ENCODE results near the gene HSPG2. TPM values are rescaled to one million over a fixed set of nuclear protein-coding genes. Genes with fewer than 3 reads are reported as not detected.

The HSPG2 gene
- total RNA-seq, 1 donor from 2014 or later, result 912 TPM

DNA sequence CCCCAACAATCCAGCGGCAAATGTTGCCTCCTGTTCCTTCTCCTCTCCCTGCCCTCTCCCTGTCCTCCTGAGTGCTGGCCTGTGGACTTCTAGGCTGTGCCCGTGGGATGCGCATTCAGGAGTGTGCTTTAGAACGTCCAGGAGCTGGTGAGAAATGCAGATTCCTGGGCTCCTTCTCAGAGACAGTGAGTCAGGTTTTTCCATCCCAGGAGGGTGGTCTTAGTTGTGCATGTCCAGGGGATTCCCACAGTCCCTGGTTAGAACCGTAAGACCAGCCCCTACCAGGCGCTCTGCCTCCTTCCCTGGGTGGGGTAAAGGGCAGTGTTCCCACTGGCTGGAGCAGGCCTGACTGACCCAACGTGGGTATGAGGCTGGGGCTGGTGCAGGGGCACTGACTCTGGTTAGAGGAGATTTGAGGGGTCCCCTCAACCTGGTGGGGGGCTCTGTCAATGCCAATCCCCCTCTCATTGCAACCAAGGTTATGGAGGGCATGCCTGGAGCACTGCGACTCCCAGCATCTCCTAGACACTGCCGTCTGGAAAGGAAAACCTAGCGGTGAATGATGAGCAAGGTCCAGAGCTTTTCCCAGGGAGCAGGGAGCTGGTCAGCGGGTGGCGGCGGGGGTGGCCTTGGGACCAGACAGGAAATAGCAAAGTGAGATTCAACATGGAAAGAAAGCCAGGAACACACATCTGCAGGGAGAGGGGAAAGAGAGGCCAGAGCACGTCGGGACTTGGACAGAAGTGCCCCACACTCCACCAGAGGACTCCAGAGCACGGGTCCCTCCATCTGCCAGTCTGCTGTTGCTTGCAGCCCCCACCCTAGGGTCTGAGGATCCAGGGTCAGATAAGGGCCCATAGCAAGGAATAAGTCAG is 38.5 kb downstream of the HSPG2 start:
- no peak for DNase-seq (ENCODE audit: low read depth)

DNA sequence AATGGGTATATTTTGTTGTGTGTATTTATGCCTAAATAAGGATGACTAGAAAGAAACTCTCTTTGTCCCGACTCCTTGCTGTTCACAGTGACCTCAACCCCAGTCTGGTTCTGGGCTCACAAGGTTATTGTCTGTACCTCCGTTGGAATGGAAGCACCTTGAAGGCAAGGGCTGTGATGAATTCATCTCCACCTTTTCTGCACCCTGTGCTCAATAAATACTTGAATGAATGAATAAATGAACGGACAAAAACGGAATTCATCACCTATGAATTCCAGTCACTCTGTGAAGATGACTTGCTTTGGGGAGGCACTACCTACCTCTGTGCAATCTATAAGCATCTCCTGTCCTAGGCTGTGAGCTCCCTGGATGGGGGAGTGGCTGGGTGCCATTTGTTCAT is 39.3 kb downstream of the HSPG2 start:
- no peak for DNase-seq (ENCODE audit: low read depth)

DNA sequence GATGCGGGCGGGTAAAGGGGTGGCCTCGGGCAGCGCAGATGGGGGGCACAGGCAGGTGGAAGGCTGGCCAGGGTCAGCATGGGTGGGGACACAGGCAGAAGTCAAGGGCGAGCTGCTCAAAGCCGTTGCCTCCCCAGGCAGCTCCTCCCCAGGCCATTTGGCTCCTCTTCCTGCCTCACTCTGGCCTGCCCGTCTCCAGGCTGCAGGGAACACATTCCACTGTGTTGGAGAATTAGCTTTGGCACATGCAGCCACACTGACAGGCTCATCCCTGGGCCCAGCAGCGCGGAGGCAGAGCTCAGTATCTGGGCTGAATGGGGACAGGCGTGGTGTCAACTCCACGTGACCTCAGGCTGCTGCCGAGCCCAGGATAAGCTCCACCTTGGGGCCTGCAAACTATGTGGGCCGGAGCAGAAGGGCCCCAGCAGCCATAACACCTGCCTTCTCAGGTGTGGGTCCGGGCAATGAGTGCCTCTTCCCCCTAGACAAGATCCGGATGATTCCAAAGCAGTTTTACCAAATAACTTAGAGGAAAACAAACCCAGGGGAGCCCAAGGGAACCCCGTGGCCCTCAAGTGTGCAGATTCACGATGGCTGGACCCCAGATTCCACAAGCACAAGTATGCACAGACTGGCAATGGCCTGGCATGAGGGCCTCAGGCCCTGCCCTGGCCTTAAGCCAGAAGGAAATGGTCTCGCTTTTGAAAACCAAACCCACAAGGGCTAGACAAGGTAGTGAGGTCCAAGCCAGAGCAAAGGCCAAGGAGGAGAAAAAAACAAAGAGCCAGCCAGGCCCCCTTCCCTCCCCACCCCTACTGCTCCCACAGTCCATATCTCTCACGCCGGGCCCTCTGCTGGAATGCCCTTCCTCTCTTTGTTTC is 40.2 kb downstream of the HSPG2 start:
- peak; percentile 20 for DNase-seq (ENCODE audit: low read depth)

DNA sequence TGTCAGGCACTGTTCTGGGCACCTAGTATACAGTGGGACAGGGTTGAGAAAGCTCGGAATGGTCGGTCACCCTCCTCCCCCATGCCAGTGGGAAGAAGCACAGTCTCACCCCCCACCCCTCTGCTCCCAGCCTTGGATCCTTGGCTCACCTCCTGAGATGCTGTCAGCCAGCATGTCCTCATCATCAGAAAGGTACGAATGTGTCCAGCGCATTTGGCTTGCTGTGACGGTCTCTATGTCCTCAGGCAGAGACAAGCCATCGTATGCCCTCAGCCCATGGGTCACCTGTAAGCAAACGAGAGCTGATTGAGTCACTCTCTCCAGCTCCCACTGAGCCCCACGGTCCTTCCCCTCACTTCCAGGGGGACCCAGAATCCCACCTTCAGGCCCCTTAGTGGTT is 41.1 kb downstream of the HSPG2 start:
- no peak for DNase-seq (ENCODE audit: low read depth)

DNA sequence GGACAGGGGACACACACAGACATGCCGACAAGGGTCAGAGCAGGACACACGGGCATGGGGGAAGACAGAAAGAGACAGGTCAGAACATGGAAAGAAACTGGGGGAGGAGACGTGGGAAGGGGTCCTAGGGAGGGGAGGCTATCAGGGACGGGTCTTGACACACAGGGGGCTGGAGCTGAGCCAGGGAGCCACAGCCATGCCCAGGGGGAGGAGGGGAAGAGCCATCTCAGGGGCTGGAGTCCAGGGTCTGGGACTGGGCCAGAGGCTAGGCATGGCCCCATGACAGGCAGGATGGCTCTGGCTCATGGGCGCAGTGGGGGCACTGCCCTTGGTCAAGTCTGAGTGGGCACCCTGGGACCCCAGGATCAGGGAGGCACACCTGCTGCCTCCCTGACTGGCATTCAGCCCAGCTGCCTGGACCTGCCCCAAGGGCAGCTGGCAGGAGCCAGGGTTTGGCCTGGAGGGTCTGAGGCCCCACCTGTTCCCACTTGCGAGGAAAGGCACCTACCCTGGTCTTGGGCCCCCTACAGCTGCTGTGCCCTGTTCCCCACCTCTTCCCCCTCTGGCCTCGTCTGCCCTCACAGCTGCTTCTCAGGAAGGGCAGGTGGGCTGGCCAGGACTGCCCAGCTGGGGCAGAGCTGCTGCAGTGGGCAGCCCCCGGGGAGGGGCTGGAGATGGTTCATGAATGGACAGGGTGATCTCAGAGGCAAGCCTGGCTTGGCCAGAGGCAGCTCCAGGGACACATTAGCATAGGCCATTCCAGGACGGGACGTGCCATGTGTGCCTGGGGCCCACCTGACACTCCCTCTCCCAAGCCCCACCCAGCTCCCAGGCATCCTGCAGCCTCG is 42.9 kb downstream of the HSPG2 start:
- no peak for DNase-seq (ENCODE audit: low read depth)

DNA sequence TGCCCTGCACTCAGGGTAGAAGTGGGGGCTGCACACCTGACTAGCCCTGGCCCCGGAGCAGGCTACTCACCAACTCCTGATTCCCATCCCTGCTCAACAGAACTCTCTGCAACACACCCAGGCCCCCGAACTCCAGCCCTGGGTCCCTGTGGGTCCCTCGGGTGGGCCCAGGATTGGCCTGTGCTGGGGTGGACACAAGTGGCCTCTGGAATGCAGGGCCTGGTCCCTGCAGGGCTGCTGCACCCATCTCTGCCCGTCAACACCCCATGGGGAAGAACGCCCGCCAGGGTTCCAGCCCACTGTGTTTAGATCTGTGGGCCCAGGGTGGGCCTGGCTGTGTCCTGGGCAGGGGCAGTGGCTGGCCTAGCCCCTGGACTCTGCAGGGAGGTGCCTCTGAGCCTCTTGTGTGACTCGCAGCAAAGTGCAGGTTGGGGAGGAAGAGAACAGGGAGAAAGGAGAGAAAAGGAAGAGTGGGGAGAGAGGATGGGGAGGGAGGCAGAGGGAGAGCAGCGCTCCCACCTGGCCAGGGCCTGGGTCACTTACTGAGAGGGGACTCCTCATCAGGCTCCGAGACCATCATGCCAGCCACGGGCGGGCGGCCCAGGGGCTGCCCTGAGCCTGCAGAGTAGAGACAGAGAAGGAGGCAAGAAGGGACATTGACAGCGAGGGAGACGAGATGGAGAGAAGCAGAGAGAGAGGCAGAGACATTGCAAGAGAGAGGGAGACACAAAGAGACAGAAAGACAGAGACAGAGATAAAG is 43.9 kb downstream of the HSPG2 start:
- DNase-seq (ENCODE audit: low read depth), result no peak

DNA sequence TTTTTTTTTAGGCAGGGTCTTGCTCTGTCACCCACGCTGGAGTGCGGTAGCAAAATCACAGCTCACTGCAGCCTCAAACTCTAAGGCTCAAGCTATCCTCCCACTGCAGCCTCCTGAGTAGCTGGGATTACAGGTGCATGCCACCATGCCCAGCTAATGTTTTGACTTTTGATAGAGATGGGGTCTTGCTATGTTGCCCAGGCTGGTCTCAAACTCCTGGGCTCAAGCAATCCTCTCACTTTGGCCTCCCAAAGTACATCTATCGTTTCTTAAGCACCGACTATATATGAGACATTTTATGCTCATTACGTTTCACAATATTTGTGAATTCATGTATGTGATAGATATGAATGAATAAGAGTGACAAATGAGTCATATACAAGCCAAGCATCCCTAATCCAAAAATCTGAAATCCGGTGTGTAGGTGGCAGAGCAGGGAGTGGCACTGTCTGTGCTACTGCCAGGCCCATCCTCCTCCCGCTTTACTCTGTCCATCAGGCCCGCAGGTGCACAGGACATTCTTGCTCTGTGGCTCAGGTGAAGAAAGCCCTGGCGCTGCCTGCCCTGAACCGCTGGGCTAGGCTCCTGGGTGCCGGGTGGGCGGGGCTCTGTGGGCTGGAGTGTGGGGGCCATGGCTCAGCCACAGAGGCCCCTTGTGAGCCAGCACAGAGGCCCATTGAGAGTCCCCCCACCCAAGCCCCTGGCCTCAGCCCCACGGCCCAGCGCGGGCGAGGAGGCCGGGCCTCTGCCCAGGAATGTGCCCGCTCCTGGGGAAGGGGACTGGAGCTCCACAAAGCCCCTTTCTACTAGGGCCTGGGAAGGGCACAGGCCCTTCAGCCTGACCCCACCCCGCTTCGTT is 45.3 kb downstream of the HSPG2 start:
- DNase-seq (ENCODE audit: low read depth), result no peak

DNA sequence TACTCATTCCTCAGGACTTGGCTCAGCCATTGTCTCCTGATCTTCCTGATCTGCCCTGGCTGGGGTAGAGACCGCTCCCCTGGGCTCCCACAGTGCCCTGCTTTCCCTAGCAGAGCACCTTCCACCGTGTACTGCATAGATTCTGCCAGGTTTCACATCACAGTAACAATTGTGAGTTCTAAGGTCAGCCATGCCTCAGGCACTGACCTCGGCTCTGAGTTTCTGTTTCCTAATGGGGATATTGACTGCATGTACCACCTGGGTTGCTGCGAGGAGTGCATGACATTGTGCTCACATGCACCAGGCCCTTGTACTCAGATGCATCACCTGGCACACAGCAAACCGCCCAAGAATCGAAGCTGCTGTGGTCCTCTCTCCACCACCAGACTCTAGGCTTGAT is 46.0 kb downstream of the HSPG2 start:
- no peak for DNase-seq (ENCODE audit: low read depth)

DNA sequence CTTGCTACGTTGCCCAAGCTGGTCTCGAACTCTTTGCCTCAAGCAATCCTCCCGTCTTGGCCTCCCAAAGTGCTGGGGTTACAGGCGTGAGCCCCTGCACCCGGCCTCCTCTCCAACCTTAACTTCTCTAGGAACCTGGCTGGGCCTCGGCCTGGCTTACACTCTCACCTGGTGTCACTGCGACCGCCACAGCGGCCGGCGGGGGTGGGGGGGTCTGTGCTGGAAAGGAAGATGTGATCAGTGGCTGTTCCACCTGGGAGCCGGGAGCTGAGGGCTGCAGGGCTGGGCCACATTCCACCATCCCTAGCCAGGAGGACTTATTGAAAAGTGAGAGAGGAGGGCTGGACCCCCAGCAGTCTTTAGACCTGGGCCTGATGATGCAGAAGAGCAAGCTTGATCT is 48.6 kb downstream of the HSPG2 start:
- DNase-seq (ENCODE audit: low read depth), result no peak

DNA sequence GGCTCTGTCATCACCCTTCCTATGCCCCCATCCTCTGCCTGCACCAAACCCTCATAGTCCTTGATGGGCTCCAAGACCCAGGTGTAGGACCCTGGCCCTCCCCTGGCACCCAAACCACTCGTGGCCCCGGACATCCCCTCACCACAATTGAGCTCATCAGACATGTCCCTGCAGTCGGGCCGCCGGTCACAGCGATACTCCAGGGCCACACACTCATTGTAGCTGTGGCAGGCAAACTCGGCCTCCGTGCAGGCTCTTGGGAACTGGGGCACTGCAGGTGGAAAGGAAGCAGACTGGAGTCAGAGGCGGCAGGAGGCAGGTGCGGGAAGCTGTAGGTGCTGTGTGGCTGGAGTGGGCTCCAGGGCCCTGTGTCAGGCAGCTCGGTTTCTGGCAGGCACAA is 49.3 kb downstream of the HSPG2 start:
- DNase-seq (ENCODE audit: low read depth), result no peak

DNA sequence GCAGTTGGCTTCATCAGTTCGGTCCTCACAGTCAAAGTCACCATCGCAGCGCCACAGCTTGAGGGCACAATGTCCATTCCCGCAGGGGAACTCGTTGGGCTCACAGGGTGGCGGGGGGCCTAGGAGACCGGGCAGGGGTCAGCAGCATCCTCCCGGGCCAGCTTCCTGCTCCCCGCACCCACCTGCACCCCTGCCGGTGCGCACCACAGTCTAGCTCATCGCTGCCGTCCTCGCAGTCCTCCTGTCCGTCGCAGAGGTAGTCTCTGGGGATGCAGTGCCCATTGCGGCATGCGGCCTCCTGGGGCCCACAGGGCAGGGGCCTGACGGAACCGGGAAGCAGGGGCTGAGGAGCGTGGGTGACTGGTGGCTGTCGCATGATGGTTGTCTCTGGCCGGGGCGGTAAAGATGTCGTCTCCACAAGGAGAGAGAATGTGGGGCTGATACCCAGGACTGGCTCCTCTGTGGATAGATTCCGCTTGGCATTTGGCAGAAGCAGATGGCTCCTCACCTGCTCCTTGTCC is 49.8 kb downstream of the HSPG2 start:
- DNase-seq (ENCODE audit: low read depth), result no peak

DNA sequence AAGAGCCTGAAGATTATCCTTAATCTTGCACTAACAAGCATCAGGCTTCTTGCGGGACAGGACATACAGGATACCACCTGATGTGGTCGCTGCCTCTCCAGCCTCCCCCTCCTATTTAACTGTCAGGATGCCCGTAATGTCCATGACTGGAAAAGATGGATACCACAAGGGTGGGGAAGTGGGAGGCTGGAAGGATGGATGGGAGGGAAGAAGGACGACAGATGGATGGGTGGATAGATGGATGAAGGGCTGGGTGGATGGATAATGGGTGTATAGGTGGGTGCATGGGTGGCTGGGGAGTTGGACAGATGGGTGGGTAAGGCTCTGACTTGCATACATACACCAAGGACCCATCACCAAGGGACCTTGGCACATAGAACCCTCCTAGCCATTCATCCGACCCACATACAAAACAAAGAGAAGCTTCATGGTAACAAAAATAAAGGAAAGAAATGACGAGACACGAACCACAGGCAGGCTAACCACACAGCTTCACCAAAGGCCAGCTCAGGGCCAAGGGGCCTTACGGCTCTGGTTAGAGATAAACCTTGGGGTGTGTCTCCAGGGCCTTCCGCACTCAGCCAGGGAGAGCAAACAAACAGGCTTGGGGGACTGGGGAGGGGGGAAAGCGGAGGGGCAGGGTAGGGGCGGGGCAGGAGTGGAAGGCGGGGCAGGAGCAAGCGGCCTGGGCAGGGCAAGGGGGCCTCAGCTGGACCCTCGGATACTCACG is 50.5 kb downstream of the HSPG2 start:
- no peak for DNase-seq (ENCODE audit: low read depth)

DNA sequence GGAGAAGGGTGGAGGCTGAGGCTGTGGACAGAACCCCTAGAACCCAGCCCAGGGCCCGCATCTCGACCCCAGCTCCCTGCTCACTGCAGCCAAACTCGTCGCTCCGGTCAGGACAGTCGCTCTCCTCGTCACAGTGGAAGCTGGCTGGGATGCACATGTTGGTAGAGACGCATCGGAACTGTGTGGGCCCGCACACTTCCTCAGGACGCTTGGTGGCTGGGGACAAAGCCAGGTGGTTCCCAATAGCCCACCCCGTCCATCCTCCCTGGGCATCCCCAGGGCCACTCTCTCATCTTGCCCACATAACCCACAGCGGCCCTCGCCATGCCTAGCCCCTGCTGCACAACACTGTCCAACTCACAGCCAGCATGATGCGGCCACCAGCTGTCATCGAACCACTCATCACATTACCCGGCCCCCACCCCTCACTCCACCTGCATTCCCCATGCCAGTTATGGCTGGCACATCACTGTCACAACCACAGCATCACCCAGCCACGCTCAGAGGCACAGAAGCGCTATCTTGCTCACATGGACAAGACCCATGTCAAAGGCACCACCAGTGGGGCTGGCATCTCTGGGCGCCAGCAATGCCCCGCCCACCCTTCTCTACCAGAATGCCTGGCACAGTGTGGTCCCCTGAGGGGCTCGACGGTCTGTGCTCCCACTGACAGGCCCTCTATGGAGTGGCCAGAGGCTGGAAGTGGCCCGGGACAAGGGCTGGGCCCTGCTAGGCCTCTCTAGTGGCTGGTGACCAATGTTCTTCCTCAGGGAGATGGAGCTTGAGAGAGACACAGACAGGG is 51.7 kb downstream of the HSPG2 start:
- no peak for DNase-seq (ENCODE audit: low read depth)

DNA sequence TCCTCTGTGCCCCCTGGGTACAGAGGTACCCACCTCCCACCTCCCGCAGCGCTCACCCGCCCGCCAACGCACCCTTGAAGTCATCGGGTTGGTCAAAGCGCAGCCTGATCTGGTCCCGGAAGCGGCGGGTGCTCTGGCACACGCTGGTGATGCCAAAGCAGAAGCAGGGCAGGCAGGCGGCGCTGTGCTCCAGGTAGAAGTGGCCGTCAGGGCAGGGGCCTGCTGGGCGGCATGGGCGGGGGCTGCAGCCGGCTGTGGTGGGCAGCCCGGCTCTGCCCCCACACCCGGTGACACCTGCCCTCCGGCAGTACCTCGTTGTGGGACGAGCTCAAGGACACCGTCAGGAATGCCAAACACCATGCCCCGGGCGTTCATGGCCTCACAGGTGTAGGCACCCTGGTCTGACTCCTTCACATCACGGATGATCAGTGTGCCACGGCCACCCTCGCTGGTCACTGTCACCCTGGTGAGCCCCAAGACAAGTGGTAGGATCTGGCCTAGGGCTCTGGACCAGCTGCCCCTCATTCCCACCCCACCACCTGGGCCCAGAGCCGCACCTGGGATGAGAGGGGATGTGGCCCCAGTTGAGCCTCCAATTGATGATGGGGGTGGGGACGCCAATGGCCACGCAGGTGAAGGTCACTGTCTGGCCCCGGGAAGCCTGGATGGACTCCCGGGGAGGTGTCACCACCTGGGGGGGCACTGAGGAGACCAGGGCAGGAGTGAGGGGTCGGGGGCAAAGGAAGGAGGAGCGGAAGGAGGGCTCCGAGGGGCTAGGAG is 52.5 kb downstream of the HSPG2 start:
- no peak for DNase-seq (ENCODE audit: low read depth)

DNA sequence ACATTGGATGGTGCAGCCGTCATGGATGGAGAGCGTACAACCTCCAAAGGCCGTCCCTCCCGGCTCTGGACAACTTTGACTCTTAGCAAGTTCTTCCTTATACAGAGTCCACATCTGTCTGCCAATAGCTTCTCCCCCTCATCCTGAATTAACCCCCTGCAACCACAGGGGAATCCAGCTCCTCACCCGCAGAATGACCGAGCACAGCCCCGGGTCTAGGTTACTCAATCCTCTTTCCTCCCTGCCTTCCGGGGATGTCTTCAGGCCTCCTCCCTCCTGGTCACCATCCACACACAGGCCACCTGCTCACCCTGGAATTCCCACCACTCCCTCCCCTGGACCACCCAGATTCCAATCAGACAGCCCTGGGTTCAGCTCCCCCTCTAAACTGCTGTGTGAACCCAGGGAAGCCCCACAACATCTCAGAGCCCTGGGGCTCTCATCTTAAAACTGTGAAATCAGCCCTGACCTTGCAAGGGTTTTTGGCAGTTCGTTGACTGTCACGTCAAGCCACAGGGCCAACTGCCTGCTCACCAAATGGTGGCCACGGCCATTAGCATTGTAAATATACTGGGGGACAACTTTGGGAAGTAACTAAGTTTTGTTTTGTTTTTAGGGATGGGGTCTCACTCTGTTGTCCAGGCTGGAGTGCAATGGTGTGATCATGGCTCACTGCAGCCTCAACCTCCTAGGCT is 54.2 kb downstream of the HSPG2 start:
- DNase-seq (ENCODE audit: low read depth), result no peak

DNA sequence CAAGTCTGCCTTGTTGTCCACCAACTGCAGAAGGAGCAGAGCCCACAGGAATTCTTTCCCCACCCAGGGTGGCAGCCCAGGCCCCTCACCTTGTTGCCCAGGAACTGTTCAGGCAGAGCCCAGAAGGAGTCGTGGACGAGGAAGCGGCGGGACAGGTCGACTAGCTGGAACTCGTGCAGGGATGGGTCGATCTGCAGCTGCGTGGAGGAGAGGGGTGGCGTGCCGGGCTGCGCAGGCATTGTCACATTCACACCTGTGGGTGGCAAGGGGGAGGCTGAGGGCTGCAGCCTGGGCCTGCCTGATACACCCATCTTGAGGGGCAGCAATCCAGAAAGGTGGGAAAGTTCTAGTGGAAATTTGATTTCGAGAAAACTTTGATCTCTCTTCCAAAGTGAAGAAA is 55.9 kb downstream of the HSPG2 start:
- DNase-seq (ENCODE audit: low read depth), result no peak

DNA sequence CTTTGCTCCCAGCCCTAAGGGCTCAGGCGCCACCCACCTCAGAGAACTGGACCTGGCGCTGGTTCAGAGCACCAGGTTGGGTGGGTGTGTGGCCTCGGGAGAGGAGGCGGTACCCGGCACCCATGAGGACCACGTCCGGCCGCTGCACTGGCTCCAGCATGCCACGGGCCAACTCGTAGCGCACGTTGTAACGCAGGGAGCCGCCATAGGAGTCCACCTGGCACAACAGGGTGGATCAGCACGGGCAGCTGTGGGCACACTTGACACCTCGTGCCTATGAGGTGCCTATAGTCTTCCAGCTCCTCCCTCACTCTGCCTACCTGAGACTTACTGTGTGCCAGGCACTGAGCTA is 56.5 kb downstream of the HSPG2 start:
- DNase-seq (ENCODE audit: low read depth), result no peak

All from renal cortical epithelial cell (primary cell).